DMS153 (cell line): ENCODE data around the gene MDGA2.
"Not testable (repeated sequence)": the region's sequence is repeated elsewhere in the genome, so short reads cannot be mapped to it uniquely, and the experiment has no call there.

Experiments
- DNase-seq: peaks from one replicate; lab custom pipeline; 2025; lab: John Stamatoyannopoulos, UW

MDGA2 gene

DNA sequence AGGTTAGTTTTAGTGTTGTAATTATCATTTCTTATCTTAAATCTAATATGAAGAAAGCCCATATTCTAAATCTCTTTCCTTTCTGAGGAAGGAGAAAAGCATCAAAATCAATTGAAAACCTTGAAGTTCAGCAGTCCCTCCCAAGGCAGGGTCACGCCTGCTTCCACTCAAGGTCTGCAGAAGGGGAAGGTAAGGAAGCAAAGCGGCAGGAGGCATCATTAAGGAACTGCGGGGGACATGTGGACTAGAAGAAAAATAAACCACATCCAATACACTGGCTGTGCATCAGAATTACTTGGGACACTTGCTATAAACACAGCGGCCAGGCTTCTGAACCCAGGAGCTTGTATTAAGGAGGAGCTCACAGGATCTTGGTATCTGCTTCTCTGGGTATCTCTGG, 759.9 kb downstream of the MDGA2 start:
- DNase-seq = not testable (repeated sequence)

DNA sequence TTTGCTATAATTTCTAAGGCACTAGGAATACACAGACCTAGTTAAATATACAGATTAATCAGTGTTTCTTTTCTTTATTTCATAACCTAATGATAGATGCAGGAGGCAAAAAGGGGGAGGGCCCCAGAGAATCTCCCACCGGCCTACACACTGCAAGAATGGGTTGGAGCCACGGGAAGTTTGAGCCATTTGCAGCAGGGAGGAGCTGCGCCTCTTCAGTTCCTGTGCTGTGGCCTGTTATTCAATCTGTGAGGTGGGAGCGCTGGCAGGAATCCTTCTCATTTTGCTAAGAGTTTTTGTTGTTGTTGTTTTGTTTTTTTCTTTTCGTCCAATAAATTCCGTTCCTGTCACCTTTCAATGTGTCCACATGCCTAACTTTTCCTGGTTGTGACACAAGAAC, 772.6 kb downstream of the MDGA2 start:
- DNase-seq = no peak

- no peak for DNase-seq
Measured at GRCh38 chr14:46894476-46894875, 780.9 kb downstream of the MDGA2 start.

GRCh38 chr14:46887144-46887543, 788.3 kb downstream of the MDGA2 start:
- DNase-seq = no peak

- no peak for DNase-seq
Measured at GRCh38 chr14:46885566-46885965, 789.8 kb downstream of the MDGA2 start.

- no peak for DNase-seq
Measured at GRCh38 chr14:46861753-46862152, 813.7 kb downstream of the MDGA2 start.

DNA sequence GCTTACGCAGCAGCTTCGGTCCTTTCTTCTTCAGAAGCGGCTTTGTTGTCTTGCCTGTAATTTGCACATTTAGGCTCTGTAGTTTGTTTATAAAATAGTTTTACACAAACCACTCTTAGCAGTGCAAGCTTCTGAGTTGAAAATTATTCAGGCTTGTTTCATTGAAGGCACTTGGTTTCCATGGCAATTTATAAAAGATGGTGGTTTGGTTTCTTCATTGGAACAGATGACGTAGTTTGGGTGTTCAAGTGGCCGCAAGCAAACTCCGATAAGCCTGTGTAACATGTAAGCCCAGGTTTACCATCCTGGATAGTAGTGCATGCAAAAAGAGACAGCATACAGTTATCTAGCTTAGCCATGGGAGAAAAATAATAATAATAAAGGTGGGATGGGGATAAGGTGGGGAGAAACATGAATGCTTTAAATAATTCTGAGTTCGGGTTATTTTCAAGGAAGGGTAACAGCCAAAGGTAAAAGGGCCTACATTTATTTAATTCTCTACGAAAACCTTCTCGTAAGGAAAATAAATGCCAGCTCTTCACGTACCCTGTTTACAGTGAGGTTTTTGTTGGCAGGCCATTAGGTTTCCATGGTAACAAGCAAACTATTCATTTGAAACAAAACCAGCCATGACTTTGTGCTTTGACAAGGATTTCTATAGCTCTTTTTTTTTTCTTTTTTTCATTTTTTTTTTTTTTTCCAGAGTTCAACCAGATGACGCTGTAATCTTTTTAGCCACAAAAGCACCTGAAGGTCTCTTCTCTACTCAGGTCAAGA, 834.3 kb downstream of the MDGA2 start:
- DNase-seq = no peak

- no peak for DNase-seq
Measured at GRCh38 chr14:46820291-46820690, 855.1 kb downstream of the MDGA2 start.

GRCh38 chr14:46819117-46819516, 856.3 kb downstream of the MDGA2 start:
- DNase-seq = no peak

DNA sequence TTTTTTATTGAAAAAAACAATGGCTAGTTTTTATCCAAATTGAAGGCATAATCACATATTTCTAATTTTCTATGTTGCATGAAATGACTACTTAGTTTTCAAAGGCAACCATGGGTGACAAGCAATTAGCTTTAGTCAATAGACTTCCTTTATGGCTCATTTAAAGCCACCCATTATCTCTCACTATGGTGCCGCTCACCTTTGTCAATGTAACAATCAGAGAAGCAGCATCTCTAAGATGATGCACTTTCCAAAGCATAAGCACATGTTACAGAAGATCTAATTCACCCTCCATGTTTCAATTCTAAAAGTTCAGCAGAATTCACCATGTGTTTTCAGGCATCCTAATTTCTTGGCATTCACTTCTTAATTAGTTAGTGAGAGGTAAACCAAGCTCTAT, 857.3 kb downstream of the MDGA2 start:
- DNase-seq = no peak

GRCh38 chr14:46793144-46793543, 882.3 kb downstream of the MDGA2 start:
- DNase-seq = no peak
